Panc1 (cell line): ENCODE data around the gene ARHGAP12.

ENCODE experiments used
- CTCF ChIP-seq: fragments of 450-650 bp; IDR thresholded peaks from 2 replicates; pipeline ENCODE4 v1.5.1; 2017; ENCODE audit warnings: mild to moderate bottlenecking
- TCF7L2 ChIP-seq: IDR thresholded peaks from 2 replicates; pipeline ENCODE4 v1.6.1; 2011; ENCODE audit warnings: mild to moderate bottlenecking, low read depth, low read length, inconsistent platforms

GRCh38 chr10:31920538-31920937 lies 8.1 kb downstream of the ARHGAP12 start:
- TF ChIP-seq CTCF = no peak
- TF ChIP-seq TCF7L2 = no peak
